IPS-18c (cell line): ENCODE measurements around the gene PROC.
"Not testable (repeated sequence)": the region's sequence is repeated elsewhere in the genome, so short reads cannot be mapped to it uniquely, and the experiment has no call there.

Experiments used
- H3K4me3 ChIP-seq: 2 replicates; pipeline ENCODE4 v1.7.0; 2013; ENCODE audit warnings: low read depth, mild to moderate bottlenecking, low read length, moderate library complexity; ENCODE audit not compliant: insufficient read depth
- H3K9me3 ChIP-seq: one replicate; pipeline ENCODE4 v1.6.1; 2013; ENCODE audit warnings: mild to moderate bottlenecking, low read length, moderate library complexity; ENCODE audit not compliant: control insufficient read depth, insufficient read depth

PROC gene

DNA sequence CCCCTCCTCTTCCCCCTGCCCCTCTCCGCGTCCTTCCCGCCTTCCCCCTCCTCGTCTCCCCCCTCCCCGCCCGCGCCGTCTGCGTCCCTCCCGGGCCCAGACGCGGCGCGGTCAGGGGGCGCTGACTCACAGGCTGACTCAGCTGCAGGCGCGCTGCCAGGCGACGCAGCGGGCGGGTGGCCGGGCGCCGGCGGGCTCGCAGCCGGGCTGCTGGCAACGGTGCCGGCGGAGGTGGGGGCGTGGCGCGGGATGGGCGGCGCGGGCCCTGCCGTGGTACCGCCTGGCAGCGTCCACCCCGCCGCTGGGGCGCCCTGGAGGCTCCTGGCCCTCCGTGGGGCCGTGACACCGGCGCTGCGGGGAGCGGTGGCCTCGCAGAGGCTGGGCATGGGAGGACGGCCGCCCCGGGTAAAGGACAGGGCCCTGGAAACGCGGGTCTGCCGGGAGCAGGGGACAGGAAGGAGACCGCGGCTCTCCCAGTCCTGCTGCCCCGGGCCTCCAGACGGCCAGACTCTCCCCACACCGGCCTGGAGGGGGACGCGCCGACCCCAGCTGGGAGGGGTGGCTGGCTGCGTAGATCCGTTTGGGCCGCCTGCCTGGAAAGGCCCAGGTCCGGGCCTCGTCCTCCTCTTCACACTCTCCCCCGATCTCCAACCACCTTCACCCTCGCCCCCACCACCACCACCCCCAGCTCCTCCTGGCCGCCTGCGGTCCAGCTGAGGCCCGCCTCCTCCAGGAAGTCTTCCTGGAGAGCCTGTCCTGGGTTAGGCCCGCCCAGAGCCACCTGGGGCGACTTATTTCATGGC is 10.0 kb upstream of the PROC start:
- no peaks in the 10 kb centered on the region for H3K9me3 ChIP-seq
- H3K4me3 ChIP-seq, result peak overlapping the region; percentile 63

- no peaks in the 10 kb centered on the region for H3K9me3 ChIP-seq
- H3K4me3 ChIP-seq, result peak overlapping the region; percentile 63
These were observed 9.5 kb upstream of the PROC start for GRCh38 chr2:127408807-127409099.

GRCh38 chr2:127409716-127410115 is 8.5 kb upstream of the PROC start:
- not testable (repeated sequence) for H3K9me3 ChIP-seq, H3K4me3 ChIP-seq

- no peak overlapping the region for H3K4me3 ChIP-seq
- no peaks in the 10 kb centered on the region for H3K9me3 ChIP-seq
These were observed 7.2 kb upstream of the PROC start for GRCh38 chr2:127410871-127411652.

GRCh38 chr2:127411653-127412369 is 6.4 kb upstream of the PROC start:
- H3K9me3 ChIP-seq, result no peaks in the 10 kb centered on the region
- H3K4me3 ChIP-seq, result no peak overlapping the region

- no peak overlapping the region for H3K4me3 ChIP-seq
- no peaks in the 10 kb centered on the region for H3K9me3 ChIP-seq
These were observed 5.0 kb upstream of the PROC start for GRCh38 chr2:127413200-127413599.

DNA sequence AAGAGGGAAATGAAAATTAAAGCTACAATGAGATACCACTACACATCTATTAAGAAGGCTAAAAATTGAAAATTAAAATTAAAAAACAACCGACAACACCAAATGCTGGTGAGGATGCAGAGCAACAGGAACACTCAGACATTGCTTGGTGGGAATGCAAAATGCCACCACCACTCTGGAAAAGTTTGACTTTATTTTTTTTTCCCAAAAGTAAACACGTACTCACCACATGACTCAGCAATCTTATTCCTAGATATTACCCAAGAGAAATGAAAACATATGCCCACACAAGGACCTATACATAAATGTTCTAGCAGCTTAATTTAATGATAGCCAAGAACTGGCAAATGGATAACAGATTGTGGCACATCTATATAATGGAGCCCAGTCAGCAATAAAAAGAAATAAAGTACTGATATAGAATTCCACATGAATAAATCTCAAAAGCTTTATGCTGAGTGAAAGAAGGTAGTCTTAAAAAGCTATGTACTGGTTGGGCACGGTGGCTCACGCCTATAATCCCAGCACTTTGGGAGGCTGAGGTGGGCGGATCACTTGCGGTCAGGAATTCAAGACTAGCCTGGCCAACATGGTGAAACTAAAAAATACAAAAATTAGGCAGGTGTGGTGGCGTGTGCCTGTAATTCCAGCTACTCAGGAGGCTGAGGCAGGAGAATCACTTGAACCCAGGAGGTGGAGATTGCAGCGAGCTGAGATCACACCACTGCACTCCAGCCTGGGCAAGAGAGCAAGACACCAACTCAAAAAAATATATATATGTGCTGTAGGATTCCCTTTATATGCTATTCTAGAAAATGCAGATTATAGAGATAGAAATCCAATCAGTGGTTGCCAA is 4.2 kb upstream of the PROC start:
- Histone ChIP-seq H3K4me3 (no peak overlapping the region), H3K9me3 (no peaks in the 10 kb centered on the region)

- Histone ChIP-seq H3K4me3 (no peak overlapping the region), H3K9me3 (no peaks in the 10 kb centered on the region)
These were observed 3.3 kb upstream of the PROC start for GRCh38 chr2:127414638-127415592.

DNA sequence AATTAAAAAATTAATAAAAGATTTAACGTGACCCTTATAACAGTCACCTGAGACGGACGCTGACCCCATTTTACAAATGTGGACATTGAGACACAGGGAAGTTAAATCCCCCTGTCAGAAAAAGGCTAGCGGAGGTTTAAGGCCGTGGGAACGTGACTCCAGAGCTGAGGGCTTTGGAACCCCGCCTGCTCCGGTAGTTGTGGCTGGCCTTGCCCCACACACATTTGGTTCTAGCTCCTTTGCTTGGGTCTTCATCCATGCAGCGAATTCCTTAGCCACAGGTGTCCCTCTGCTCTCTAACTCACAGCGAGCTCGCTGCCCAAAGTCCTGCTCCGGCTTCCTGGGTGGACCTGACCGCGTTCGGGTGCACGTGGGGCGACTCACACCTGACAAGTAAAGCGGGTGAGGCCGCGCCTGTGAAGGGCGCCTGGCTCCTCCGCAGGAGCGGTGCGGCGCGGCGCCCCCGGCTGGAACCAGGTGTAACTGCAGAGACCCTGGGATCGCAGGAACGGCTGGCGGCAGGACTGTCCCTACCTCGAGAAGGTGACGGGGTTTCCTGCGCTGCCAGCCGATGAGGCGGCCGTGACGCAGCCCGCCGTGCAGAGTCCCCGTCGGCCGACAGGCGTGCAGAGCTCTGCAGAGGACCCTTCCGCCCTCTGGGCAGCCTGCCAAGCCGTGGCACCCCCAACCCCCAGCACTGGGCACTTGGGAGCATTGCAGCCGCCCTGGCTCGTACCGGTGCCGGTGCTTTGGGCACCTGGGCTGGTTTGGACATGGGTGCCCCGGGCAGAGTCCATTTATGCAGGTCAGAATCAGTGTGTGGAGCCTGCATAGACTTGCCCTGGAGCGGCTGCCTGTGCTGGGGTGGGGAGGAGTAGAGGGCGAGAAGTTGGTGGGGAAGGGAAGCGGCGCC is 2.4 kb upstream of the PROC start:
- peak overlapping the region; percentile 52 for H3K4me3 ChIP-seq
- no peaks in the 10 kb centered on the region for H3K9me3 ChIP-seq

DNA sequence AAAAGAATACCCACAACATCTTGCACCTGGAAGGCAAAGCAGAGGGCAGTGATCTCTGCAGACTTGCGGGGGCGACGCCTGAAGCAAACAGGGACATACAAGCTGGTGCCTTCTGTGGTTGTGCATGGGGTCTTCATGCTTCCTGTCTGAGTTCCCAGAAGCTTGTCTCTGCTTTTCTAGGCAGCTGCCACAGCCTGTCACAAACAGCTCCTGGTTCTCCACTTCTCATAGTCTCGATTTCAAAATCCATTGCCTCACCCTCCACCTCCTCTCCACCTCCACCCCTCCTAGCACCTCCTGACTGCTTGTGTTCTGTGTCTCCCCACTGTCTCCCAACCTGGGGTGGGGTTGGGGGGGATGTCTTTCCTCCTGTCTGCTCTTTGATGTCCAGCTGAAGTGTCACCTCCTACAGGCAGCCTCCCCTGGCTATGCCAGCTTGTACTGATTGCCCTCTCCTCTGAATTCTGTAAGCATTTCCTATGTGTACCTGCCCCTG is 1.7 kb upstream of the PROC start:
- Histone ChIP-seq H3K9me3 (no peaks in the 10 kb centered on the region), H3K4me3 (peak overlapping the region; percentile 52)

DNA sequence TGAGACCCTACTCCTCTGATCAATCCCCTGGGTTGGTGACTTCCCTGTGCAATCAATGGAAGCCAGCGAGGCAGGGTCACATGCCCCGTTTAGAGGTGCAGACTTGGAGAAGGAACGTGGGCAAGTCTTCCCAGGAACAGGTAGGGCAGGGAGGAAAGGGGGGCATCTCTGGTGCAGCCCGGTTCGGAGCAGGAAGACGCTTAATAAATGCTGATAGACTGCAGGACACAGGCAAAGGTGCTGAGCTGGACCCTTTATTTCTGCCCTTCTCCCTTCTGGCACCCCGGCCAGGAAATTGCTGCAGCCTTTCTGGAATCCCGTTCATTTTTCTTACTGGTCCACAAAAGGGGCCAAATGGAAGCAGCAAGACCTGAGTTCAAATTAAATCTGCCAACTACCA is 821 bp upstream of the PROC start:
- H3K9me3 ChIP-seq, result no peaks in the 10 kb centered on the region
- no peak overlapping the region for H3K4me3 ChIP-seq

- H3K9me3 ChIP-seq, result no peaks in the 10 kb centered on the region
- H3K4me3 ChIP-seq, result no peak overlapping the region
These were observed 844 bp downstream of the PROC start for GRCh38 chr2:127419112-127419430.

- Histone ChIP-seq H3K4me3 (no peak overlapping the region), H3K9me3 (no peaks in the 10 kb centered on the region)
These were observed 1.3 kb downstream of the PROC start for GRCh38 chr2:127419448-127420038.

DNA sequence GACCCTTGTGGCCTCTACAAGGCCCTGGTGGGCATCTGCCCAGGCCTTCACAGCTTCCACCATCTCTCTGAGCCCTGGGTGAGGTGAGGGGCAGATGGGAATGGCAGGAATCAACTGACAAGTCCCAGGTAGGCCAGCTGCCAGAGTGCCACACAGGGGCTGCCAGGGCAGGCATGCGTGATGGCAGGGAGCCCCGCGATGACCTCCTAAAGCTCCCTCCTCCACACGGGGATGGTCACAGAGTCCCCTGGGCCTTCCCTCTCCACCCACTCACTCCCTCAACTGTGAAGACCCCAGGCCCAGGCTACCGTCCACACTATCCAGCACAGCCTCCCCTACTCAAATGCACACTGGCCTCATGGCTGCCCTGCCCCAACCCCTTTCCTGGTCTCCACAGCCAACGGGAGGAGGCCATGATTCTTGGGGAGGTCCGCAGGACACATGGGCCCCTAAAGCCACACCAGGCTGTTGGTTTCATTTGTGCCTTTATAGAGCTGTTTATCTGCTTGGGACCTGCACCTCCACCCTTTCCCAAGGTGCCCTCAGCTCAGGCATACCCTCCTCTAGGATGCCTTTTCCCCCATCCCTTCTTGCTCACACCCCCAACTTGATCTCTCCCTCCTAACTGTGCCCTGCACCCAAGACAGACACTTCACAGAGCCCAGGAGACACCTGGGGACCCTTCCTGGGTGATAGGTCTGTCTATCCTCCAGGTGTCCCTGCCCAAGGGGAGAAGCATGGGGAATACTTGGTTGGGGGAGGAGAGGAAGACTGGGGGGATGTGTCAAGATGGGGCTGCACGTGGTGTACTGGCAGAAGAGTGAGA is 2.0 kb downstream of the PROC start:
- Histone ChIP-seq H3K4me3 (no peak overlapping the region), H3K9me3 (no peaks in the 10 kb centered on the region)
